HG02852 (cell line): ENCODE measurements around the gene TNC.

Experiments used
- ATAC-seq: cut with Tn5 transposase; IDR thresholded peaks from one replicate; pipeline ENCODE4 v1.9.1; 2021; ENCODE audit warnings: mild to moderate bottlenecking, moderate library complexity; ENCODE audit not compliant: unreplicated experiment

TNC gene

DNA sequence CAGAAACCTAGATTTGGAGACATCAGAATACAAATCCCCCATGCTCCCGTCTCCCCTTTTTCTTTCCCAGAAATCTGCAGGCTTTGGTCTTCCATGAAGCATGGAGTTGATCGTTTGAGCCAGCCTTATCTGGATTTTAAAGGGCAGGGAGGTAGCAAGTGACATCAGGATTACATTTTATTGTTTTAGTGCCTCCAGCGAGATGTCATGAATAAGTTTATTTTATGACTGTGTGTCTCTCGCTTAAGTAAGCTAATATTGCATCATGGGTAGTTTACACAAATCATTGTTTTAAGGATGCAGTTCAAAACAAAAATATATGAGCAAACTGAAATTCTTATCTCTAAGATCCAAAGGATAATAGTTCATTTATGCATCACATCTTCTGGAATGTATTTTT, 136.9 kb downstream of the TNC start:
- no peak for ATAC-seq

DNA sequence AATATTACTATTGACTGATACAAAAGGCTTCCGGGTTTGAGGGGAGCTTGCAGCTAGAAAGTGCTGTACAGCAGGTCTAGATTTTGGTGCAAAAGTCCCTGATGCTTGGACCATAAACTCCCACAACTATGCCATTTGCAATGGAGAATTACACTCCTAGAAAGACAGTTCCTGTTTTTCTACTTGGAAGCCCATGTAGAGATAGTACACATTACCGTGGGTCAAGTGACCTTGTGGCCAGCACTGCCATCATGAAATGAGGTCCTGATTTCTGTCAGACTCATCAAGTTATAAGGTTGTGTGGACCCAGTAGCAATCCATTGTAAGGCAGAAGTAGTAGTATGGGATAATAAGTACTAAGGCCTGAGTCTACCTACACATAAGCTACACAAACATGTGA, 144.7 kb downstream of the TNC start:
- no peak for ATAC-seq

DNA sequence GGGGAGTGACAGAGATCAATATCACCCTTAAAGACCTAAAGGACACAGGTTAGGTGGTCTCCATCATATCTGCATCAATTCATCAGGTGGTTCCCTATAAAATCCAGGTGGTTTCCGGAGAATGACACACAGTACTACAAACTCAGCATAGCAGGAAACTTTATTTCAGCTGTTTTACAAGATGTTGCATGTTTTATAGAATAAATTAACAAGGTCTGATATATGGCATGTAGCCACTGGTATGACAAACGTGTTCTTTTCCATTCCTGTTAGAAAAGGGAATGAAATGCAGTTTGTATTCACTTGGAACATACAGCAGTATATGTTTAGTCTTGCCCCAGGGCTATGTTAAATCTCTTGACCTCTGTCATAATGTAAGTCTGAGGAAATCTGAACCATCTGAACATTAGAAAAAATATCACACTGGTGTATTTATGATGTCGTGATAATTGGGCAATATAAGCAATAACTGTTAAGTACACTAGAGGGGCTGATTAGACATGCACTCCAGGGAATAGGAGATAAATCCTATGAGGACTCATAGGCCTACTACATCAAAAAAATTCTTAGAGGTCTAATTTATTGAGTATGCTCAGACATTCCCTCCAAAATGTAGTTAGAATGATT, 145.3 kb downstream of the TNC start:
- no peak for ATAC-seq
